ENCODE results near the gene LMBR1L.
A peak's percentile ranks its signal among the peaks of the same experiment; 100 is the strongest.

LMBR1L gene

GRCh38 chr12:49131051-49131893, 20.6 kb upstream of the LMBR1L start, which contains the start of gene TUBA1B:
Gene TUBA1B, minus strand, starts transcription at chr12:49131395. Its CDS starts 95 bp downstream, at chr12:49131300.
- Histone ChIP-seq H2AFZ (ENCODE audit: low read length) (peak within 1 kb of the TSS; percentile 61), H3K79me2 (ENCODE audit: insufficient read depth, low read length) (peaks cover 71% of the 10 kb centered on the region)

GRCh38 chr12:49130151-49131050, 19.8 kb upstream of the LMBR1L start:
- H3K4me2 ChIP-seq (ENCODE audit: low read depth, low read length, poor library complexity, severe bottlenecking) = peak overlapping the region; percentile 87
- H2AFZ ChIP-seq (ENCODE audit: low read length) = no peak overlapping the region
- H3K79me2 ChIP-seq (ENCODE audit: insufficient read depth, low read length) = peaks cover 65% of the 10 kb centered on the region

More at GRCh38 chr12:49131051-49131893, 20.6 kb upstream of the LMBR1L start, which contains the start of gene TUBA1B:
- Histone ChIP-seq H3K4me2 (ENCODE audit: low read depth, low read length, poor library complexity, severe bottlenecking) (peak within 1 kb of the TSS; percentile 91), H4K20me1 (ENCODE audit: insufficient read depth, low read length, poor library complexity, severe bottlenecking) (peaks cover 36% of the 10 kb centered on the region), H3K9ac (ENCODE audit: low read depth, low read length, poor library complexity, severe bottlenecking) (peak within 1 kb of the TSS; percentile 100), H3F3A (ENCODE audit: low read depth) (peaks cover 26% of the 10 kb centered on the region), H3K36me3 (ENCODE audit: insufficient read depth, low read length) (peaks cover 35% of the 10 kb centered on the region), H3K4me1 (ENCODE audit: insufficient read depth, low read length, poor library complexity, severe bottlenecking) (peaks cover 34% of the 10 kb centered on the region), H3K9me2 (replicated peaks; ENCODE audit: low read depth, low read length) (no peaks in the 10 kb centered on the region), H3K4me3 (ENCODE audit: low read length, poor library complexity, severe bottlenecking) (peak within 1 kb of the TSS; percentile 89), H3K27me3 (ENCODE audit: insufficient read depth, low read length, poor library complexity, severe bottlenecking) (peaks cover 11% of the 10 kb centered on the region), H3K9me3 (ENCODE audit: insufficient read depth, low read depth, low read length) (no peaks in the 10 kb centered on the region)
- TF ChIP-seq CTCF (conservative IDR thresholded peaks at IDR 0.05; ENCODE audit: low read length) (no peak), EZH2phosphoT487 (IDR thresholded peaks at IDR 0.05; ENCODE audit: borderline replicate concordance) (no peak)

More at GRCh38 chr12:49130151-49131050, 19.8 kb upstream of the LMBR1L start:
- peak overlapping the region; percentile 100 for H3K9ac ChIP-seq (ENCODE audit: low read depth, low read length, poor library complexity, severe bottlenecking)
- peaks cover 33% of the 10 kb centered on the region for H3F3A ChIP-seq (ENCODE audit: low read depth)
- peaks cover 41% of the 10 kb centered on the region for H4K20me1 ChIP-seq (ENCODE audit: insufficient read depth, low read length, poor library complexity, severe bottlenecking)
- no peaks in the 10 kb centered on the region for H3K9me2 ChIP-seq (replicated peaks; ENCODE audit: low read depth, low read length)
- TF ChIP-seq EZH2phosphoT487 (IDR thresholded peaks at IDR 0.05; ENCODE audit: borderline replicate concordance) (no peak), CTCF (conservative IDR thresholded peaks at IDR 0.05; ENCODE audit: low read length) (peak; percentile 92)
- H3K9me3 ChIP-seq (ENCODE audit: insufficient read depth, low read depth, low read length) = no peaks in the 10 kb centered on the region
- H3K36me3 ChIP-seq (ENCODE audit: insufficient read depth, low read length) = peaks cover 35% of the 10 kb centered on the region
- peaks cover 34% of the 10 kb centered on the region for H3K4me1 ChIP-seq (ENCODE audit: insufficient read depth, low read length, poor library complexity, severe bottlenecking)
- H3K27me3 ChIP-seq (ENCODE audit: insufficient read depth, low read length, poor library complexity, severe bottlenecking) = peaks cover 11% of the 10 kb centered on the region
- peak overlapping the region; percentile 89 for H3K4me3 ChIP-seq (ENCODE audit: low read length, poor library complexity, severe bottlenecking)

Measured in Loucy (cell line).